Ovary (tissue), 3 donors: ENCODE measurements around the gene TCN2.

Experiments used
- CTCF ChIP-seq, 3 donors: fragments of 450-650 bp in 2 of 3; fragments of 200-600 bp in 1 of 3; IDR thresholded peaks; one replicate each; pipeline versions ENCODE4 v1.5.1 to v1.8.0; 2016 to 2022; ENCODE audit warnings: antibody characterized with exemption in 3 of 3, mild to moderate bottlenecking in 1 of 3
- EP300 ChIP-seq: sonication (generic); formaldehyde crosslinking; IDR thresholded peaks from one replicate; pipeline ENCODE4 v1.6.1; 2017; ENCODE audit warnings: antibody characterized with exemption
- POLR2A ChIP-seq: fragments of 450-650 bp; IDR thresholded peaks from one replicate; pipeline ENCODE4 v1.6.1; 2017; ENCODE audit warnings: antibody characterized with exemption, mild to moderate bottlenecking, moderate library complexity
- donor health status: DM: no; HTN: no; CAD: no.

- TF ChIP-seq CTCF (IDR thresholded peaks at IDR 0.05) (no peak), POLR2A (no peak), EP300 (no peak)
Measured at GRCh38 chr22:30662040-30662439, 55.1 kb downstream of the TCN2 start.
